Measurements from ENCODE around the gene KHDRBS2.

- TF ChIP-seq CTCF (IDR thresholded peaks at IDR 0.05): no peak
- TF ChIP-seq POLR2AphosphoS5 (IDR thresholded peaks at IDR 0.05): no peak
- no peak for TF ChIP-seq POLR2A (IDR thresholded peaks at IDR 0.05)
Observed at GRCh38 chr6:62246087-62246486, 39.9 kb downstream of the KHDRBS2 start.
